ENCODE data around the gene GBX1.

Gene GBX1

GRCh38 chr7:151201344-151201743, 33.9 kb upstream of the GBX1 start:
- no peak overlapping the region for H3K27ac ChIP-seq (ENCODE audit: low read depth, low read length)
- H3F3A ChIP-seq (ENCODE audit: control insufficient read depth, insufficient read depth) = no peaks in the 10 kb centered on the region
- no peaks in the 10 kb centered on the region for H3K9me3 ChIP-seq (ENCODE audit: control insufficient read depth, insufficient read depth, low read length)
- no peaks in the 10 kb centered on the region for H3K79me2 ChIP-seq (ENCODE audit: control insufficient read depth, low read length)
- TF ChIP-seq EZH2phosphoT487 (IDR thresholded peaks at IDR 0.05; ENCODE audit: borderline replicate concordance, low read length) (no peak), CTCF (IDR thresholded peaks at IDR 0.05; ENCODE audit: low read depth, low read length, poor library complexity, severe bottlenecking) (no peak)
- H3K36me3 ChIP-seq (ENCODE audit: control insufficient read depth, low read length) = no peaks in the 10 kb centered on the region
- no peaks in the 10 kb centered on the region for H4K20me1 ChIP-seq (ENCODE audit: control insufficient read depth, insufficient read depth, low read depth, low read length)
- H3K4me2 ChIP-seq (ENCODE audit: low read length) = no peak overlapping the region
- H3K4me3 ChIP-seq (ENCODE audit: low read length) = no peak overlapping the region
- no peaks in the 10 kb centered on the region for H3K4me1 ChIP-seq (ENCODE audit: control insufficient read depth, low read length)
- no peaks in the 10 kb centered on the region for H3K9me2 ChIP-seq (replicated peaks; ENCODE audit: control insufficient read depth, low read length)
- H3K27me3 ChIP-seq (ENCODE audit: control insufficient read depth, low read length) = peaks cover 29% of the 10 kb centered on the region

DNA sequence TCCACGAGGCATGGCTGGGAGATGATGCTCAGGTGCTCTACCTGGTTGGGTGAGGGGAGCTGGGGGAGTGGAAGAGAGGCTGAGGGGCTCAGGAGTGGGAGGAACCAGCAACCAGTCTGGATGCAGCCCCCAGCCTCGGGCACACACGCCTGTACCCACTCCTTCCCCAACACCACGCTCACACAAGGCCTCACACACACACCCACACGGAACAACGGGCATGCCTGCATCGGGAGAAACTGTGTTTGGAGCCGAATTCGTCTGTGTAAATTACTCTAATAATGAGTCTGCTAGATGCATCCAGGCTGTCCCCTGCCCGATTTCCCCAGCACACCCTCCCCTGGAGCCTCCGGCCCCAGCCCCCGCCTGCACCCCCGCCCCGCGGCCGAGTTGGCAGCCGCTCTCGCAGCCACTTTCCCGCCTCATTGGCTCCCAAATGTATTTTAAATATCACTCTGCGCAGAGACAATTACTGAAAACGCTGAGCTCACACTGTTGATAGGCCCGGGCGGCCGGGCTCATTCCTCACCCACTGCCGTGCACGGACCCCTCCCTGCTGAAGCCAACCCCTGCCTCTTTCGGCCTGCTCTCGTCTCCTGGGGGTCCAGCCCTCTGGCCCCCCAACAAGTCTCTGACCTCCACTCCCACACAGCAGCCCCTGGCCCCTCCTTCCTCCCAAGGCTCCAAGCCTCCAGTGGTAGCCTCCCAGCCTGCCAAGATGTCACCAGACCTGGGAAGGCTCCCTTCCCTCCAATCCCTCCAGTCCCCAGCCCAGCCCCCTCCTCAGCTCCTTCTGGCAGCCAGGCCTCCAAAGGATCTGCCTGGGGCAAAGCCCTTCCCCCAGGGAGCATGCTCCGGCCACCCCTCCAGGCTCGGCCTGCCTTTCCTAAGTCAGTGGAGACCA, 31.7 kb upstream of the GBX1 start:
- no peaks in the 10 kb centered on the region for H3K79me2 ChIP-seq (ENCODE audit: control insufficient read depth, low read length)
- TF ChIP-seq CTCF (IDR thresholded peaks at IDR 0.05; ENCODE audit: low read depth, low read length, poor library complexity, severe bottlenecking) = no peak
- TF ChIP-seq EZH2phosphoT487 (IDR thresholded peaks at IDR 0.05; ENCODE audit: borderline replicate concordance, low read length) = no peak
- H3K36me3 ChIP-seq (ENCODE audit: control insufficient read depth, low read length) = no peaks in the 10 kb centered on the region
- H3K4me1 ChIP-seq (ENCODE audit: control insufficient read depth, low read length) = no peaks in the 10 kb centered on the region
- no peaks in the 10 kb centered on the region for H3K9me3 ChIP-seq (ENCODE audit: control insufficient read depth, insufficient read depth, low read length)
- H3K9me2 ChIP-seq (replicated peaks; ENCODE audit: control insufficient read depth, low read length) = no peaks in the 10 kb centered on the region
- peaks cover 23% of the 10 kb centered on the region for H3K27me3 ChIP-seq (ENCODE audit: control insufficient read depth, low read length)
- H3K4me3 ChIP-seq (ENCODE audit: low read length) = no peak overlapping the region
- H3K4me2 ChIP-seq (ENCODE audit: low read length) = no peak overlapping the region
- H3F3A ChIP-seq (ENCODE audit: control insufficient read depth, insufficient read depth) = no peaks in the 10 kb centered on the region
- no peaks in the 10 kb centered on the region for H4K20me1 ChIP-seq (ENCODE audit: control insufficient read depth, insufficient read depth, low read depth, low read length)
- no peak overlapping the region for H3K27ac ChIP-seq (ENCODE audit: low read depth, low read length)

- Histone ChIP-seq H3K27me3 (ENCODE audit: control insufficient read depth, low read length) (peaks cover 17% of the 10 kb centered on the region), H3K27ac (ENCODE audit: low read depth, low read length) (no peak overlapping the region), H3F3A (ENCODE audit: control insufficient read depth, insufficient read depth) (no peaks in the 10 kb centered on the region), H3K4me1 (ENCODE audit: control insufficient read depth, low read length) (no peaks in the 10 kb centered on the region), H3K79me2 (ENCODE audit: control insufficient read depth, low read length) (no peaks in the 10 kb centered on the region), H3K36me3 (ENCODE audit: control insufficient read depth, low read length) (no peaks in the 10 kb centered on the region), H3K4me2 (ENCODE audit: low read length) (no peak overlapping the region), H3K9me3 (ENCODE audit: control insufficient read depth, insufficient read depth, low read length) (no peaks in the 10 kb centered on the region), H4K20me1 (ENCODE audit: control insufficient read depth, insufficient read depth, low read depth, low read length) (no peaks in the 10 kb centered on the region), H3K9me2 (replicated peaks; ENCODE audit: control insufficient read depth, low read length) (no peaks in the 10 kb centered on the region), H3K4me3 (ENCODE audit: low read length) (no peak overlapping the region)
- TF ChIP-seq EZH2phosphoT487 (IDR thresholded peaks at IDR 0.05; ENCODE audit: borderline replicate concordance, low read length) = no peak
- TF ChIP-seq CTCF (IDR thresholded peaks at IDR 0.05; ENCODE audit: low read depth, low read length, poor library complexity, severe bottlenecking) = no peak
Observed at GRCh38 chr7:151197932-151198331, 30.4 kb upstream of the GBX1 start.

Measured in DOHH2 (cell line).